ENCODE data around the gene NFYB.
A peak's percentile ranks its signal among the peaks of the same experiment; 100 is the strongest.

The NFYB gene

DNA sequence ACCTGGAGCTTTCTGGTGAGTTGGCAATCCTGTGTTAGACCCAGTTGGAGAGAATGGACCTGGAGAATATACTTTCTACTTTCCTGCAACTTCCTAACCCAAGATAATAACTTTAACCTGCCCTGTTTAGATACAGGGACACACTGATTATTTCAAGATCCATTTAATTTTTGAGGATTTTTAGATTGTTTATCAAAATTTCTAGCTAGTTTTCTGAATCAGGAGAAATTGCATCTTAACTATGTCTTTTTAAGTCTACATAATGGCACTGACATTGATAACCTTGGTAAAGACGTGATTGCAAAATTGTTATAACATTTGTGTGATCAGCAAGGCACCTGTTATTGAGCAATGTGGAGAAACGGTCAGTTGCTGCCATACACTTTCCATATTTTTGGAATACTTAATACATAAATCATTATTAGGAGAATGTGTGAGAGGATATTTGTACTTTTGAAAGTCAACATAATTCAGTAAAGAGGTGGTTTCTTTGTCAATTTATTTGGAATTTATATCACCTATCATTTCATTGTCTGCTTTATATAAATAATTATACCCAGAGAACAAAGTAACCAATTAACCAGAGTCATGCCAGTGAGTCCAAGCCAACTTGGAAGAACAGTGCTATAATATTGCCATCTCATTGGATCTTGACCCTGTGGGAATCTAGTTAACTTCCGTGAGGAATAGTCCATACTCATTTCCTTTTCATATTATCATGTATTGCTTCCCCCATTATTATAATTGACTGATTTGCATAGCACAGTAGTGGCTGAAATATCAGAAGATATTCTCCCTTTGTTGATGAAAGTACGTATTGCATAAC lies 28.4 kb downstream of the NFYB start:
- H3K27me3 ChIP-seq, result no peaks in the 10 kb centered on the region
- no peak for DNase-seq
- peaks cover 0 to 4% (median 0%) of the 10 kb centered on the region in 3 donors for H3K36me3 ChIP-seq
- no peak overlapping the region for H3K27ac ChIP-seq
- no peak overlapping the region for H3K4me3 ChIP-seq
- H3K4me1 ChIP-seq, result peaks cover 0 to 4% (median 0%) of the 10 kb centered on the region in 4 donors
- H3K9me3 ChIP-seq, result no peaks in the 10 kb centered on the region
- intact Hi-C loops (cut with DNase I; ENCODE audit: low total_unique reads), result loop anchor here (5.0 to 10.0 kb wide), 4 partner anchors 52 to 227 kb away; partner anchors contain the start of gene TDG
- no peak for TF ChIP-seq CTCF (IDR thresholded peaks at IDR 0.05)

GRCh38 chr12:104108755-104109445 lies 29.1 kb downstream of the NFYB start:
- intact Hi-C loops (cut with DNase I; ENCODE audit: low total_unique reads), result loop anchor here (5.0 to 10.0 kb wide), 3 partner anchors 144 to 227 kb away; partner anchors contain the start of gene TDG
- peak; percentile 86 to 89 for DNase-seq

DNA sequence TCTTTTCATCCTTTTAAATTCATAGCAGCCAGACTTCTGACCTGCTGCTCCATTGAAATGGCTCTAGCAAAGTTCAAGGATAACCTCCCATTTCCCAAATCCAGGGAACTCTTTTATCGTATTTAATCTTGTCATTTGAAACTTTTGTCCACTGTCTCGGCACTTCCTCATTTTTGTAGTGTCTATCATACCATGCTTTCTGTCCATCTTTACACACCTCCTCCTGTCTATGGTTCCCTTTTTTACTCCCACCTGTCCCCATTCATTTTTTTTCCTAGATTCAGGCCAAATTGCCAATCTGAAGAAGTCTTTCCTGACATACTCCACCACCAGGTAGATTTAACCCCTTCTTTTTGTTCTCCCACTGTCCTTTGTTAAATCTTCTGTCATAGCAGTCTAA lies 31.0 kb downstream of the NFYB start:
- Histone ChIP-seq H3K4me3 (no peak overlapping the region), H3K4me1 (peaks cover 0 to 4% (median 0%) of the 10 kb centered on the region in 4 donors), H3K27me3 (no peaks in the 10 kb centered on the region), H3K9me3 (no peaks in the 10 kb centered on the region), H3K36me3 (peaks cover 0 to 13% (median 9%) of the 10 kb centered on the region in 3 donors), H3K27ac (no peak overlapping the region)
- no peak for DNase-seq
- intact Hi-C loops (cut with DNase I; ENCODE audit: low total_unique reads), result loop anchor here (5.0 to 10.0 kb wide), 3 partner anchors 142 to 225 kb away; partner anchors contain the start of gene TDG
- TF ChIP-seq CTCF (IDR thresholded peaks at IDR 0.05), result no peak

More at GRCh38 chr12:104108755-104109445, 29.1 kb downstream of the NFYB start:
- Histone ChIP-seq H3K4me3 (no peak overlapping the region), H3K36me3 (peaks cover 0 to 4% (median 0%) of the 10 kb centered on the region in 3 donors), H3K9me3 (no peaks in the 10 kb centered on the region), H3K4me1 (peaks cover 0 to 4% (median 0%) of the 10 kb centered on the region in 4 donors), H3K27ac (no peak overlapping the region), H3K27me3 (no peaks in the 10 kb centered on the region)
- peak; percentile 79 to 86 for TF ChIP-seq CTCF (IDR thresholded peaks at IDR 0.05)

DNA sequence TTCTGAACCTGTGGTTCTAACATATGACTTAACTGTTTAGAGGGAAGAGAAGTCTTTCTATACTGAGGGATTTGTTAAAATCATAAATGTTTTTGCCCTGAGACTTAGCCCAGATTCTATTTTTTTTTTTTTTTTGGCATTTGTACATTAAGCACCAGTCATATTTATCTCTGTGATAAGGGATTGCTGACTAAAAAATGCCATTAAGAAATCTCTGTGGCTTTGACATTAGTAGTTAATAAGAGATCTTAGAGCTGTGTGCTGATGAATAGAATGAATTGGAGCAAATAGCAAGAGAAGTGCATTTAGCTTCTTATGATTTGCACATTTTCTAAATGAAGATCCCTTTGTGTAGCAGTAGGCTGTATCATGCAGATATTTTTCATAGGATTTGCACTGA lies 32.5 kb downstream of the NFYB start:
- H3K9me3 ChIP-seq, result no peaks in the 10 kb centered on the region
- peaks cover 3 to 24% (median 20%) of the 10 kb centered on the region in 3 donors for H3K36me3 ChIP-seq
- peaks cover 0 to 4% (median 0%) of the 10 kb centered on the region in 4 donors for H3K4me1 ChIP-seq
- H3K4me3 ChIP-seq, result no peak overlapping the region
- no peak for DNase-seq
- no peak for TF ChIP-seq CTCF (IDR thresholded peaks at IDR 0.05)
- intact Hi-C loops (cut with DNase I; ENCODE audit: low total_unique reads), result loop anchor here (5.0 to 10.0 kb wide), 3 partner anchors 141 to 223 kb away; partner anchors contain the start of gene TDG
- no peak overlapping the region for H3K27ac ChIP-seq
- H3K27me3 ChIP-seq, result no peaks in the 10 kb centered on the region

- H3K36me3 ChIP-seq, result peaks cover 67 to 84% (median 70%) of the 10 kb centered on the region in 3 donors
- DNase-seq, result no peak
- TF ChIP-seq CTCF (IDR thresholded peaks at IDR 0.05), result no peak
Measured at GRCh38 chr12:104097954-104098353, 40.1 kb downstream of the NFYB start.

More at GRCh38 chr12:104097954-104098353, 40.1 kb downstream of the NFYB start:
- H3K9me3 ChIP-seq, result no peaks in the 10 kb centered on the region
- H3K27me3 ChIP-seq, result no peaks in the 10 kb centered on the region
- H3K4me3 ChIP-seq, result no peak overlapping the region
- no peak overlapping the region for H3K27ac ChIP-seq
- no peaks in the 10 kb centered on the region for H3K4me1 ChIP-seq
- intact Hi-C loops (cut with DNase I; ENCODE audit: low total_unique reads), result no loop called here
